Measurements from ENCODE around the gene TTC1. TPM values are rescaled to one million over a fixed set of nuclear protein-coding genes. Genes with fewer than 3 reads are reported as not detected.
"Not testable (repeated sequence)": the region's sequence is repeated elsewhere in the genome, so short reads cannot be mapped to it uniquely, and the experiment has no call there.

Gene TTC1
- polyA plus RNA-seq, 6 donors from 2014 or later = 85.2 to 153 (median 96.7) TPM

GRCh38 chr5:160011471-160011870 is 2.5 kb downstream of the TTC1 start:
- Mint-ChIP-seq H3K27ac (peak overlapping the region in 3 of 6 donors; percentile 7 to 41 (median 8)), H3K27me3 (peaks cover 0 to 4% (median 0%) of the 10 kb centered on the region in 3 donors), H3K4me3 (peak overlapping the region in 4 of 8 donors; percentile 64 to 96 (median 82)), H3K9me3 (no peaks in the 10 kb centered on the region), H3K4me1 (peaks cover 20 to 34% (median 26%) of the 10 kb centered on the region in 3 donors), H3K36me3 (peaks cover 0 to 8% of the 10 kb centered on the region in 2 donors)
- no peak for DNase-seq
- no peak for ATAC-seq (ENCODE audit: low read depth in 2 of 2)

- peaks cover 14 to 29% (median 21%) of the 10 kb centered on the region in 3 donors for H3K4me1 Mint-ChIP-seq
- not testable (repeated sequence) for ATAC-seq (ENCODE audit: low read depth in 2 of 2); H3K9me3 Mint-ChIP-seq; H3K36me3 Mint-ChIP-seq; H3K4me3 Mint-ChIP-seq; DNase-seq; H3K27ac Mint-ChIP-seq; H3K27me3 Mint-ChIP-seq
Measured at GRCh38 chr5:160014197-160014596, 5.3 kb downstream of the TTC1 start.

- Mint-ChIP-seq H3K27me3 (no peaks in the 10 kb centered on the region), H3K36me3 (peaks cover 8 to 14% of the 10 kb centered on the region in 2 donors), H3K9me3 (no peaks in the 10 kb centered on the region), H3K4me3 (no peak overlapping the region), H3K27ac (no peak overlapping the region), H3K4me1 (peaks cover 10 to 17% (median 16%) of the 10 kb centered on the region in 3 donors)
- no peak for DNase-seq
- ATAC-seq (ENCODE audit: low read depth in 2 of 2) = no peak
Measured at GRCh38 chr5:160018945-160019625, 10.1 kb downstream of the TTC1 start.

- H3K4me1 Mint-ChIP-seq = peaks cover 10 to 17% (median 16%) of the 10 kb centered on the region in 3 donors
- no peak for ATAC-seq (ENCODE audit: low read depth in 2 of 2)
Measured at GRCh38 chr5:160020266-160020770, 11.4 kb downstream of the TTC1 start.

GRCh38 chr5:160020964-160021363 is 12.0 kb downstream of the TTC1 start:
- H3K36me3 Mint-ChIP-seq = peaks cover 9 to 14% of the 10 kb centered on the region in 2 donors

More at GRCh38 chr5:160020266-160020770, 11.4 kb downstream of the TTC1 start:
- Mint-ChIP-seq H3K36me3 (peaks cover 9 to 14% of the 10 kb centered on the region in 2 donors), H3K9me3 (no peaks in the 10 kb centered on the region), H3K27me3 (no peaks in the 10 kb centered on the region), H3K4me3 (no peak overlapping the region), H3K27ac (peak overlapping the region in 1 of 6 donors; percentile 44)
- DNase-seq = no peak

GRCh38 chr5:160021831-160022446 is 13.0 kb downstream of the TTC1 start:
- H3K4me3 Mint-ChIP-seq = no peak overlapping the region

More at GRCh38 chr5:160020964-160021363, 12.0 kb downstream of the TTC1 start:
- no peaks in the 10 kb centered on the region for H3K9me3 Mint-ChIP-seq
- H3K4me1 Mint-ChIP-seq = peaks cover 13 to 19% (median 19%) of the 10 kb centered on the region in 3 donors
- no peak overlapping the region for H3K27ac Mint-ChIP-seq
- DNase-seq (no peak), ATAC-seq (ENCODE audit: low read depth in 2 of 2) (no peak)
- H3K27me3 Mint-ChIP-seq = no peaks in the 10 kb centered on the region
- H3K4me3 Mint-ChIP-seq = no peak overlapping the region

GRCh38 chr5:160023007-160023907 is 14.3 kb downstream of the TTC1 start:
- peaks cover 19 to 28% (median 19%) of the 10 kb centered on the region in 3 donors for H3K4me1 Mint-ChIP-seq
- no peaks in the 10 kb centered on the region for H3K27me3 Mint-ChIP-seq
- no peak overlapping the region for H3K4me3 Mint-ChIP-seq
- no peaks in the 10 kb centered on the region for H3K9me3 Mint-ChIP-seq
- peak overlapping the region in 2 of 6 donors; percentile 8 to 92 for H3K27ac Mint-ChIP-seq
- ATAC-seq (ENCODE audit: low read depth in 2 of 2) (no peak), DNase-seq (no peak)
- peaks cover 12 to 17% of the 10 kb centered on the region in 2 donors for H3K36me3 Mint-ChIP-seq

More at GRCh38 chr5:160021831-160022446, 13.0 kb downstream of the TTC1 start:
- Mint-ChIP-seq H3K4me1 (peaks cover 14 to 28% (median 19%) of the 10 kb centered on the region in 3 donors), H3K27ac (peak overlapping the region in 3 of 6 donors; percentile 83 to 87 (median 85)), H3K36me3 (peaks cover 9 to 14% of the 10 kb centered on the region in 2 donors), H3K9me3 (no peaks in the 10 kb centered on the region), H3K27me3 (no peaks in the 10 kb centered on the region)
- DNase-seq (peak; percentile 54), ATAC-seq (ENCODE audit: low read depth in 2 of 2) (peak; percentile 83 to 97)

GRCh38 chr5:160023908-160024630 is 15.1 kb downstream of the TTC1 start:
- Mint-ChIP-seq H3K36me3 (peaks cover 5 to 17% of the 10 kb centered on the region in 2 donors), H3K27me3 (no peaks in the 10 kb centered on the region)

GRCh38 chr5:160029004-160029403 is 20.1 kb downstream of the TTC1 start:
- H3K4me1 Mint-ChIP-seq = peaks cover 3 to 15% (median 9%) of the 10 kb centered on the region in 3 donors
- H3K9me3 Mint-ChIP-seq = no peaks in the 10 kb centered on the region
- no peaks in the 10 kb centered on the region for H3K27me3 Mint-ChIP-seq
- H3K27ac Mint-ChIP-seq = peak overlapping the region in 1 of 6 donors; percentile 21
- no peak for ATAC-seq (ENCODE audit: low read depth in 2 of 2)
- peaks cover 5 to 9% of the 10 kb centered on the region in 2 donors for H3K36me3 Mint-ChIP-seq
- no peak overlapping the region for H3K4me3 Mint-ChIP-seq
- DNase-seq = no peak

More at GRCh38 chr5:160023908-160024630, 15.1 kb downstream of the TTC1 start:
- no peaks in the 10 kb centered on the region for H3K9me3 Mint-ChIP-seq
- DNase-seq = no peak
- ATAC-seq (ENCODE audit: low read depth in 2 of 2) = no peak
- no peak overlapping the region for H3K4me3 Mint-ChIP-seq
- peak overlapping the region in 3 of 6 donors; percentile 8 to 92 (median 29) for H3K27ac Mint-ChIP-seq
- H3K4me1 Mint-ChIP-seq = peaks cover 19 to 28% (median 19%) of the 10 kb centered on the region in 3 donors

GRCh38 chr5:160029540-160030139 is 20.7 kb downstream of the TTC1 start:
- Mint-ChIP-seq H3K36me3 (peaks cover 5 to 8% of the 10 kb centered on the region in 2 donors), H3K9me3 (no peaks in the 10 kb centered on the region), H3K4me1 (peaks cover 3 to 15% (median 9%) of the 10 kb centered on the region in 3 donors), H3K27me3 (no peaks in the 10 kb centered on the region), H3K4me3 (no peak overlapping the region), H3K27ac (peak overlapping the region in 3 of 6 donors; percentile 20 to 44 (median 21))
- DNase-seq (no peak), ATAC-seq (ENCODE audit: low read depth in 2 of 2) (no peak)

- no peaks in the 10 kb centered on the region for H3K27me3 Mint-ChIP-seq
- peaks cover 9 to 15% of the 10 kb centered on the region in 2 donors for H3K36me3 Mint-ChIP-seq
- no peaks in the 10 kb centered on the region for H3K9me3 Mint-ChIP-seq
- peak overlapping the region in 1 of 6 donors; percentile 64 for H3K27ac Mint-ChIP-seq
- no peak overlapping the region for H3K4me3 Mint-ChIP-seq
- DNase-seq (no peak), ATAC-seq (ENCODE audit: low read depth in 2 of 2) (no peak)
- peaks cover 0 to 11% (median 7%) of the 10 kb centered on the region in 3 donors for H3K4me1 Mint-ChIP-seq
Measured at GRCh38 chr5:160030631-160031377, 21.9 kb downstream of the TTC1 start.

Data from naive B cell (primary cell).